ENCODE results near the gene SIMC1. TPM values are rescaled to one million over a fixed set of nuclear protein-coding genes. Genes with fewer than 3 reads are reported as not detected.

Gene SIMC1
- total and polyA plus RNA-seq, 2 of the 4 experiments (the other 2 are of a cell fraction): 8.2 to 11.7 TPM

DNA sequence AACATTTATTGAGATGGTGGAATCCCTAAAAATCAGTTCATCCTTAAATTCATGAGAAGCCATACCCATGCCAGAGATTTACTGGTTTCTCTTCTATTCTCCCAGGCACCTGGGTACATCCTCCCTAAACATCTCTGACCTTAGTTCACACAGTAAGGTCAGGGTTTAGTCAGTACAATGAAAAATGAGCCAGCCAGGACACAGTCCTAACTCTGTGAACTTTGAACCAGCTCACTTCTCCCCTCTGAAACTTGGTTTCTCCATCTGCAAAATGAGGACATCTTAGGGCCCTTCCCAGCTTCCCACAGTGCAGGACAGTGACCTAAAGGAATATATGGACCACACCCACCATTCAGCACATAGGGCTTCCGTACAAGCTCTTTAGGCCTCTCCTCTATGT is 148.3 kb downstream of the SIMC1 start:
- no peak for TF ChIP-seq POLR2A (IDR thresholded peaks at IDR 0.05; ENCODE audit: low read depth, low read length)
- TF ChIP-seq, protein P1, sequence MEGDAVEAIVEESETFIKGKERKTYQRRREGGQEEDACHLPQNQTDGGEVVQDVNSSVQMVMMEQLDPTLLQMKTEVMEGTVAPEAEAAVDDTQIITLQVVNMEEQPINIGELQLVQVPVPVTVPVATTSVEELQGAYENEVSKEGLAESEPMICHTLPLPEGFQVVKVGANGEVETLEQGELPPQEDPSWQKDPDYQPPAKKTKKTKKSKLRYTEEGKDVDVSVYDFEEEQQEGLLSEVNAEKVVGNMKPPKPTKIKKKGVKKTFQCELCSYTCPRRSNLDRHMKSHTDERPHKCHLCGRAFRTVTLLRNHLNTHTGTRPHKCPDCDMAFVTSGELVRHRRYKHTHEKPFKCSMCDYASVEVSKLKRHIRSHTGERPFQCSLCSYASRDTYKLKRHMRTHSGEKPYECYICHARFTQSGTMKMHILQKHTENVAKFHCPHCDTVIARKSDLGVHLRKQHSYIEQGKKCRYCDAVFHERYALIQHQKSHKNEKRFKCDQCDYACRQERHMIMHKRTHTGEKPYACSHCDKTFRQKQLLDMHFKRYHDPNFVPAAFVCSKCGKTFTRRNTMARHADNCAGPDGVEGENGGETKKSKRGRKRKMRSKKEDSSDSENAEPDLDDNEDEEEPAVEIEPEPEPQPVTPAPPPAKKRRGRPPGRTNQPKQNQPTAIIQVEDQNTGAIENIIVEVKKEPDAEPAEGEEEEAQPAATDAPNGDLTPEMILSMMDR (conservative IDR thresholded peaks at IDR 0.05; ENCODE audit: low read depth, low read length): no peak
- no peak for TF ChIP-seq FOS (IDR thresholded peaks at IDR 0.05; ENCODE audit: low read depth, low read length)
- TF ChIP-seq, protein P2, sequence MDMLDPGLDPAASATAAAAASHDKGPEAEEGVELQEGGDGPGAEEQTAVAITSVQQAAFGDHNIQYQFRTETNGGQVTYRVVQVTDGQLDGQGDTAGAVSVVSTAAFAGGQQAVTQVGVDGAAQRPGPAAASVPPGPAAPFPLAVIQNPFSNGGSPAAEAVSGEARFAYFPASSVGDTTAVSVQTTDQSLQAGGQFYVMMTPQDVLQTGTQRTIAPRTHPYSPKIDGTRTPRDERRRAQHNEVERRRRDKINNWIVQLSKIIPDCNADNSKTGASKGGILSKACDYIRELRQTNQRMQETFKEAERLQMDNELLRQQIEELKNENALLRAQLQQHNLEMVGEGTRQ (IDR thresholded peaks at IDR 0.05; ENCODE audit: low read depth, low read length): no peak
- TF ChIP-seq BHLHE40 (IDR thresholded peaks at IDR 0.05; ENCODE audit: low read depth, low read length): no peak
- TF ChIP-seq SMC3 (IDR thresholded peaks at IDR 0.05; ENCODE audit: low read depth, low read length): no peak
- no peak for TF ChIP-seq RAD21 (IDR thresholded peaks at IDR 0.05; ENCODE audit: low read length)
- no peak for TF ChIP-seq ELK1 (IDR thresholded peaks at IDR 0.05; ENCODE audit: borderline replicate concordance, low read depth, low read length)
- TF ChIP-seq CHD1 (IDR thresholded peaks at IDR 0.05; ENCODE audit: low read depth, low read length): no peak
- no peak for TF ChIP-seq MAFK (IDR thresholded peaks at IDR 0.05; ENCODE audit: low read depth, low read length)
- no peak for TF ChIP-seq NFE2L2 (IDR thresholded peaks at IDR 0.05; ENCODE audit: low read depth, low read length)
- no peak for TF ChIP-seq RFX5 (IDR thresholded peaks at IDR 0.05; ENCODE audit: low read depth, low read length)
- TF ChIP-seq MXI1 (IDR thresholded peaks at IDR 0.05; ENCODE audit: borderline replicate concordance, low read depth, low read length): no peak
- TF ChIP-seq RCOR1 (IDR thresholded peaks at IDR 0.05; ENCODE audit: insufficient replicate concordance, low read length): no peak
- TF ChIP-seq CEBPB (IDR thresholded peaks at IDR 0.05; ENCODE audit: low read depth, low read length): no peak
- TF ChIP-seq MAZ (IDR thresholded peaks at IDR 0.05; ENCODE audit: borderline replicate concordance, low read depth, low read length): no peak
- H3K56ac ChIP-seq (ENCODE audit: extremely low read depth, insufficient read depth, low read length): no peak overlapping the region
- DNase-seq (no peak), ATAC-seq (ENCODE audit: low read depth) (no peak)
- H2AFZ ChIP-seq (replicated peaks; ENCODE audit: low read length, poor library complexity): no peak overlapping the region
- no TSS peak for BruUV-seq (replicated peaks)
- CTCF ChIA-PET: interaction anchor here (0.6 kb wide), 1 partner anchor 28 kb away, joined by 4 read pairs; no protein-coding TSS in a partner anchor
- no peak overlapping the region for H2BK5ac ChIP-seq (ENCODE audit: low read depth, low read length, poor library complexity, severe bottlenecking)
- dilution Hi-C loops (cut with HindIII; ENCODE audit: low sequenced_read_pairs, unreplicated experiment): no loop called here
- no peak overlapping the region for H3K27ac ChIP-seq (ENCODE audit: insufficient read depth, low read length)
- H2BK120ac ChIP-seq (ENCODE audit: low read depth, low read length): no peak overlapping the region
- H2AK5ac ChIP-seq (ENCODE audit: low read depth, low read length): no peak overlapping the region
- H4K91ac ChIP-seq (ENCODE audit: insufficient read depth, low read depth, low read length): no peak overlapping the region
- H3K14ac ChIP-seq (replicated peaks; ENCODE audit: low read depth, low read length): no peak overlapping the region
- no peaks in the 10 kb centered on the region for H3K27me3 ChIP-seq (ENCODE audit: control insufficient read depth, insufficient read depth, low read length)
- H3K9ac ChIP-seq (ENCODE audit: low read depth, low read length): no peak overlapping the region
- H3K4me2 ChIP-seq (ENCODE audit: low read depth, low read length): no peak overlapping the region
- no peak overlapping the region for H3K23ac ChIP-seq (ENCODE audit: low read depth, low read length)
- H2BK15ac ChIP-seq (ENCODE audit: low read depth, low read length): no peak overlapping the region
- H3K4ac ChIP-seq (ENCODE audit: low read depth, low read length): no peak overlapping the region
- intact Hi-C loops (cut with micrococcal nuclease): no loop called here
- peaks cover 3% of the 10 kb centered on the region; the same call in 1 of the 2 replicates for H4K20me1 ChIP-seq (ENCODE audit: insufficient read depth, low read length)
- no peak overlapping the region for H3K18ac ChIP-seq (ENCODE audit: low read depth, low read length)
- peaks cover 9 to 49% of the 10 kb centered on the region in 2 experiments; a peak in 3 of 4 replicates for H3K79me1 ChIP-seq (ENCODE audit: low read depth in 1 of 2, low read length in 2 of 2)
- H2AK9ac ChIP-seq (replicated peaks; ENCODE audit: low read depth, low read length, poor library complexity): no peak overlapping the region
- WGBS, 2 experiments (ENCODE audit: extremely low coverage in 2 of 2, insufficient read length in 1 of 2): no CpG with 5 or more reads among the region's 1 CpG
- H2BK20ac ChIP-seq (ENCODE audit: low read depth, low read length): no peak overlapping the region
- no peak overlapping the region for H3K4me3 ChIP-seq (ENCODE audit: insufficient read depth, low read depth, low read length)
- no peak overlapping the region for H4K5ac ChIP-seq (ENCODE audit: low read depth, low read length)
- POLR2A ChIA-PET (ENCODE audit: unreplicated experiment): no interaction called here
- in situ Hi-C loops (cut with MboI; ENCODE audit: low sequenced_read_pairs): no loop called here
- no peaks in the 10 kb centered on the region; the same call in 1 of the 2 replicates for H3K9me1 ChIP-seq (ENCODE audit: insufficient read depth, low read length)
- H4K8ac ChIP-seq (ENCODE audit: low read depth in 2 of 2, low read length in 2 of 2): no peak overlapping the region
- peaks cover 40% of the 10 kb centered on the region for H3K36me3 ChIP-seq (ENCODE audit: control insufficient read depth, insufficient read depth, low read length)
- H3K9me3 ChIP-seq (ENCODE audit: control insufficient read depth, insufficient read depth, low read length): no peaks in the 10 kb centered on the region
- H3K4me1 ChIP-seq (ENCODE audit: control insufficient read depth, insufficient read depth, low read length): no peaks in the 10 kb centered on the region

Data from IMR-90 (cell line).